ENCODE data around the gene GNGT2.

The GNGT2 gene

GRCh38 chr17:49229076-49229804 lies 18.9 kb upstream of the GNGT2 start:
- no peak for DNase-seq

DNA sequence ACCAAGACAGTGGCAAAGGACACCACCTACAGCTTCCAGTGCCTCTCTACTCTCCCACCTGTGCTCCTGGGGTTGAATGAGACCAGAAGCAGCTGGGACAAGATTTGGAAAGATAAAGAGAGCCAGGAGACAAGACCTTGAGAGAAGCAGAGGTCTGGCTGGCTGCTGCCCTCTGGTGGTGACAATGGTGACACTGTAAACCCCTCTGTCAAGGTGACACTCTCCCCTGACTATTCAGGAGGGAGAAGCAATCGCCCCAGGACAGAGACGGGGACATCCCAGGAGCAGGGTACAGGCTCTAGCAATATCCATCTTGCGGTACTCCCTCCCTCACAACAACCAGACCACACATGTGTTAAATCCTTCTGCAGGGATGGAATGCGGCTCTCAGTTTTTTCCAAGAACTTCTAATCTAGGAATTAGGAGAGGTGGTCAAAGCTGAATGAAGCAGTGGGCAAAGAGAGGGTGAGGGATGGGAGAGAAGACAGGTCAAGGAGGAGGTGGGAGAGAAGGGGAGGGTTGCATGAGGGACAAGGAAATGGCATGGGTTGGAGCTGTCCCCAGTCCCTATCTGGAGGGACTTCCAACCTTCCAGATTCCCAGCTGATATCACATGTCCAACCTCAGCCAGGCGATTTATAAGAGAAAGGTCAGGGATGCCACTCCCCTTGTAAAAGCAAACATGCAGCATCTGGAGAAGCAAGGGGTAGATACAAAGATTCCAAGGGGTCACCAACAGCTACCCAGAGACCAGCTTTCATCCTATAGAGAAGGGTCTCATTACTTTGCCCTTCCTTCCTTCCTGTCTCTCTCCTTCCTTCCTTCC lies 17.3 kb upstream of the GNGT2 start:
- peak; percentile 33 for DNase-seq

DNA sequence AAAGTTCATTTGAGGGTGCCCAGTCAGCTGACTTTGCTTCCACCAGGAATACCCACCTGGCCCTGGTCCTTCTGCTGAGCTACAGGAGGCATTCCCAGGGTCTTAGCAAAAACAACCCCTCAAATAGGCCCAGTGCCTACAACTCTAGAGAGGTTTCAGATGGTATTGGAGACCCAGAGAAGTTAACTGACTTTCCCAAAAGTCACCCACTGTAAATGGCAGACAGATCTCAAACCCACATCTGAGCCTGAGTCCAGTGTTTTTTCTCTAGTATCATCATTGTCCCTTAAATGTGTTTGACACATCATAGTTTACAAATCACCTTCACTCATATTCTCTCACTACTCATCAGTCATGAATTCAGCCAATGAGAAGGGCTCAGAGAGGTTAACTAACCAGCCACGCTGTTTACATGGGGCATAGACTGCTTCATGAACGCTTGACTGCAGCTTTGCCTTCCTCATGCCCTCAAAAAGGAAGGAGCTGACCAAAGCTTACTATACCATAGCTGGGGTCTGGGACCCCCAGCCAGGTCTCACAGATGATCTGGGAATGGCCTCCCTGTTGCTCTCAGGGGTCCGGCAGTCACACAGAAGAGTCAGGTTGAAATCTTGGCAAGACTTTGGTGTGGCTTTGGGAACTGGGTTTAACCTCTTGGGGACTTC lies 16.5 kb upstream of the GNGT2 start:
- no peak for DNase-seq

DNA sequence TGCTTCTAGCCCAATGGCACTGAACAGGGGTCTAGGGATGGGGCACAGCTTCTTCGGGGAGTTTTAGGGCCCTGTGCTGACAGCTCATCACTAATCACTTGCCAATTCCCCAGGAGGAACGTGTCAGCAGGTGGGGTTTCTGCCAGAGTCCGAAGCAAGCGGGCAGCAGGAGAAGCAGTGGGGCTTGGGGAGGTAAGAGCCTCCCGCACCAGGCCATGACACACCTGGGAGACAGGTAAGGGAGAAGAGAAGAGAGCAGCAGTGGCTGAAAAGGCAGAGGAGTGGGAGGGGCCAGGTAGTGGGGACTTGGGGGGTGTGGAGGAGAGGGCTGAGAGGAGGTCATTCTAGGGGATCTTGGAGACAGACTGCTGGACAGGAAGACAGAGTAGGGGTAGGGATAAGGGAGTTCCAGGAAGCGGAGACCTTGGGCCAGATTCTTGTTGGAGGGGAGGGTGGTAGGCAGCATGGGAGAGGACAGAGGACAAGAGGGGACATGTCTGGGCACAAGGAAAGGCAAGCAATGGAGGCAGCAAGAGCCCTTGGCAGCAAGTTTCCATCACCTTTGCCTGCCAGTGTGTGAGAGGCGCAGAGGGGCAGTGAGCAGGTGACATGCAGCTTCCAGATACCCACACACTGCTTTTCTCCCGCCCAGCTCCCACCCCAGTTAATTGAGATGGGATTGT lies 15.3 kb upstream of the GNGT2 start:
- no peak for DNase-seq

- no peak for DNase-seq
These were observed 14.6 kb upstream of the GNGT2 start for GRCh38 chr17:49224997-49225337.

GRCh38 chr17:49224198-49224996 lies 14.0 kb upstream of the GNGT2 start:
- DNase-seq, result no peak

DNA sequence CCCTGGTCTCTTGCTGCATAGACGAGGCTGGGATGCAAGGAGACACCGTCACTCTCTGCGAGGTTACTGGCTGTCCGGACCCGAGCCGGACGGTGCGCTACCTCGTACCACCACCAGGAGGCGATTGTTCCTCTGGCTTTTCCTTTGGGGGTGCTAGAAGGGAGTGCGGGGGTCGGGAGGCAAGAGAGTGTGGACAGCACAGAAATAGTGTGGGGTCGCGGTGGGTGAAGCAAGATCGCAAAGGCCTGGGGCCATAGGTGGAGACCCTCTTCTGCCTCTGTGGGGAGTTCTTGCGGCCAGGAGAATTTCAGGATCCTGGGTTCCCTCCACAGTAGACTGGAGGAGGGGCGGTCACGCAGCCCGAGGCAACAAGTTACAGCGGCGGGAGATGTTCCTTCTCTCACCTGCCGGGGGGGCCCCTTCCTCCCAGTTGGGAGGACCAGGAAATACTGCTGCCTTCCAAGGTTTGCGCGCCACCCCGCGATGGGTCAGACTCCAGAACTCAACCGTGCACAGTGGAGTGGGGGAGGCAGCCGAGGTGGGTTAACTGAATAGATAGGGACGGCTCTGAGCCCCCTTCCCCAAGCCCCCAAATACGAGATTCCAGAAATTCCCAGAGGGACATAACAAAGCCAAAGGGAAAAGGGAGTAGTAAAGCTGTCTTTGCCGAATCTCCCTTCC lies 13.3 kb upstream of the GNGT2 start:
- no peak for DNase-seq

GRCh38 chr17:49223168-49223516 lies 12.8 kb upstream of the GNGT2 start:
- DNase-seq, result no peak

GRCh38 chr17:49219987-49220386 lies 9.6 kb upstream of the GNGT2 start:
- DNase-seq, result no peak

DNA sequence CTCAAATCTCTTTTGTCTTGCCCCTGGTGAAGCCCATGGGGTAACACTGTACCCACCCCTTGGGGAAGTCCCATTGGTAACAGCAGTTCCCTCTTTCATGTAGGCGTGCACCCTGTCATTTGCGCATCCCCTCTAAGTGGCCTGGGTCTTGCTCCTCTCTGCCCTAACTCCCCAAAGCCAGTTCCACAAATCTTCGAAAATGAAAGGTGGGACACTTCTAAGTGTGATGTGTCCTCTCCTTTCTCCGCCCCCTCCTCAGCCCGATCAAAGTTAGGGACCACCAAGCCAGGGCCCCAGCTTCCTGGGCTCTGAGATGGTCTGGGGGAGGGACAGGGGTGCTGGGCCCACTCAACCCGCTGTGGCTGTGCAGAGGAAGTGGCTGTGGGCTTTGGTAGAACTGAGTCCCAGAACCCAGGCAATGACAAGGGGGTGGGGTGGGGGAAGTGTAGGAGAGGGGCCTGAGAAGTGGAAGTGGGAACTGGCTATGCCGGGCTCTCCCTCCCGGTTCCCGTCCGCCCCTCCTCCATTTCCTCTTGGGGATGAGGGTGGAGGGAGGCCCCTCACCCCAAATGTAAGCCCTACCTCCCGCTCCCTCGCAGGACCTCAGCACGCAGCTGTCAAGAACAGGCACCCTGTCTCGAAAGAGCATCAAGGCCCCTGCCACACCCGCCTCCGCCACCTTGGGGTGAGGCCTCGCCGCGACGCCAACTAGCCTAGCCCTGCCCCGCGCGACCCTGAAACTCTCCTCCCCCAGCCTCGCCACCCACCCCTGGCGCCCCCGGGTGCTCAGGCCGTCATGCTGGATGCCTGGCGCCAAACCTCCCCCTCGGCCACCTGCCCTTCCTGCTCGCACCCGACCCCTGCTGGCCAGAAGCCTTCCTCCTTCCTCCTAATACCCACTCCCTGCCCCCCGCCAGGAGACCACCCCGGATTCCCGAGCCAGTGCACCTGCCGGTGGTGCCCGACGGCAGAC lies 8.9 kb upstream of the GNGT2 start:
- DNase-seq, result no peak

- DNase-seq, result no peak
These were observed 7.5 kb upstream of the GNGT2 start for GRCh38 chr17:49217651-49218413.

- no peak for DNase-seq
These were observed 6.7 kb upstream of the GNGT2 start for GRCh38 chr17:49216953-49217650.

- no peak for DNase-seq
These were observed 6.1 kb upstream of the GNGT2 start for GRCh38 chr17:49216482-49216881.

DNA sequence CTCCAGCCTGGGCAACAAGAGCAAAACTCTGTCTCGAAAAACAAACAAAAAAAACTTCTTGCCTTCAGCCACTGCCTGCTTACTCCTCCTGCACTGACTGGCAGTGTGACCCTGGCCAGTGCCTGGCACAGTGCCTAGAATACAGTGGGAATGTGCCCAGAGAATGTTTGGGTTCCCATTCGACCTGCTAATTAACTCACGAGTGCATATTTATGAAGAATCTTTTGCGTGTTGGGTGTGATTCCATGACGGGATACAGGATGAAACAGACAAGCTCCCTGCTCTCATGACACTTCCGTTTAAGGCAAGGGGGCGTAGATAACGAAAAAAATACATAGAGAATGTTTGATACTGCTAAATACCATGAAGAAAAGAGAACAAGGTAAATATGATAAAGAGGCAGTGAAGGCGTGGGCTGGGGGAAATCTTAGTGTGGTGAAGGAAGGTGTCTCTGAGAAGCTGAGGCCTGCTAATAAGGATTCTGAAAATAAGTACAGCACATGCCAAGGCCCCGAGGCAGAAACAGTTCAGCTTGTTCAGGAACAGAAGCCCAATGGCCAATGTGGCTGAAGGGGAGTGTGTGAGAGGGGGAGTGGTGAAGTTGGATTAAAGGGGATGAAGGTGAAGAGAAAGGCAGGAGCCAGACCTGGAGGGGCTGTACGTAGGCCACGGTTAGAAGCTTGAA lies 4.4 kb upstream of the GNGT2 start:
- DNase-seq, result no peak

DNA sequence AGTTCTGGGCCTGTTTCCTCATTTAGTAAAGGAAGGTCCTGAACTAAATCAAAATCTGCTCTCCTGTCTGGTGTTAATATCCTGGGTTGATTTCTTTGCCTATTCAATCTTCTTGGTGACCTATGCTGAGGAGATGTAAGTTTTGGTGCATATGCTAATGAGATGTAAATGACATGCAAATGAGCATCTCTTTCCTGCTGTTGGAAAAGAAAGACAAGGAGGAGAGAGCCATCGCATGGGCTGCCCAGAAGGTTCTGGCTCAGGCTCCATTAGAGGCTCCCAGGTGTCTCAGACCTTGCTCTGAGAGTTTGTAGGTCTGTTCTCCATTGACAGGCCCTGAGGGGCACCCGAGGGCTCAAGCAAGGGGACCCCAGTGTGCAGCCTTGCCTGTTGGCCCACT lies 3.5 kb upstream of the GNGT2 start:
- DNase-seq, result no peak

DNA sequence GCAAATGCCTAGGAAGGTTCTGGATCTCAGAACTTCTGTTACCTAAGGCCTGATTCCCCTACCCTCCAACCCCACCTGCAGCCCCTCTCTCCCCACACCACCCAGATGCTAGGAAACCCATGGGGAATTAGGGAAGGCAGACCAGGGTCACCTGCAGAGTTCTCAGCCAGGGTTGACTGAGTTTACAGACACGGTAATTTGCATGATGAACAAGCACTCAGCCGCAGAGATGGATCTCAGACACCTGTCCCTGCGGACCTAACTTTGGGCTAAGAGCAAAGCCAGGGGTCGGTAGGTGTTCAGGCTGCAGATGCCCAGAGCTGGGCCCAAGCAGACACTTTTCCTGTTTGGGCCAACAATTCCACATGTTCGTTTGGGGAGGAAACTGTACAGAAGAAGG lies 3.0 kb upstream of the GNGT2 start:
- no peak for DNase-seq

DNA sequence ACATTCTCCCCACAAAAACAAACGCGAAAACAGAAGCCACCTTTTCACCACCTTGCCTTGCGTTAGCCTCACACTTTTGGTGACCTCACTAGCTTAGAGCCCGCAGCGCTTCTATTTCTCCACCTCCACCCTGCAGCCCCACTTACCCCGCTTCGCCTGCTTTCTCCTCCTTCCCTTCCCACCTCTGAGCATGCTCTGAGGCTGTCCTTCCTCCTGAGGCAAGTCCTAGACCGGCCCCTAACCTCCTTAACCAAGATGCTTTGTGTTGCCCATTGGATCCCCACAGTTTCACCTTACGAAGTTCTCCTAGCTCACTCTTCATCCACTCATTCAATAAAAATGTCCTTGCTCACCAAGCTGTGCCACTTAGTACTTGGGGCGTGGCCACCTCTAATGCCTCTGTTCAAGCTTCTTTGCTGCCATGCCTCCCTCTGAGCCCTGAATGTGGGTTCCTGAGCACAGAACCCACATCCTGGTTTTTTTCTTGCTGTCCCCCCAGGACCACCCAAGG lies 1.3 kb downstream of the GNGT2 start:
- DNase-seq, result no peak

DNA sequence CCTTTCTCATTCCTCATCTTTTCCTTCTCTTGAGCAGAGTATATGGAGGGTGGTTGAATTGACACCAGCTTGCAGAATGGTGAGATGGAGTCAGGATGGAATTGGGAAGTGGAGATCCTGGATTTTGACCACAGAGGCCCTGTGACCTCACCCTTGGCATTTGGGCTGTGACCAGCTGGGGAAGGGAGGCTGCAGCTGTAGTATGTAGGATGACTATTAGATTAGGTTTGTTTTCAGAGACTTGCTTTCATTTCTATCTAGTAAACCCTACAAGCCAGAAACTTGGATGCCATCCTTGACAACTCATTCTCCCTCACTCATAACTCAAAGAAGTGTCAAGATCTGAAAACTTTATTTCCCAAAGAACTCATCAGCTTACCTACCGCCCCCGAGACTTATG lies 5.9 kb downstream of the GNGT2 start:
- DNase-seq, result no peak

- no peak for DNase-seq
These were observed 6.6 kb downstream of the GNGT2 start for GRCh38 chr17:49203796-49204195.
